AG09309 (cell line): ENCODE measurements around the gene PPM1L.

ENCODE experiments used
- DNase-seq: peaks from one replicate; pipeline ENCODE4 v3.0.0-alpha.2; 2010; ENCODE audit warnings: low read depth
- H3K4me3 ChIP-seq: 2 replicates; pipeline ENCODE4 v1.5.1; 2011; ENCODE audit warnings: mild to moderate bottlenecking, low read depth, low read length, moderate library complexity; ENCODE audit not compliant: control insufficient read depth
- CTCF ChIP-seq: IDR thresholded peaks from 2 replicates; pipeline ENCODE4 v1.5.1; 2011; ENCODE audit warnings: mild to moderate bottlenecking, low read depth, low read length, inconsistent platforms; ENCODE audit not compliant: insufficient read depth, control insufficient read depth; ENCODE audit errors: missing control alignments

Gene PPM1L

GRCh38 chr3:160935413-160936095 is 179.5 kb downstream of the PPM1L start:
- no peak for DNase-seq
- H3K4me3 ChIP-seq, result no peak overlapping the region
- no peak for TF ChIP-seq CTCF

DNA sequence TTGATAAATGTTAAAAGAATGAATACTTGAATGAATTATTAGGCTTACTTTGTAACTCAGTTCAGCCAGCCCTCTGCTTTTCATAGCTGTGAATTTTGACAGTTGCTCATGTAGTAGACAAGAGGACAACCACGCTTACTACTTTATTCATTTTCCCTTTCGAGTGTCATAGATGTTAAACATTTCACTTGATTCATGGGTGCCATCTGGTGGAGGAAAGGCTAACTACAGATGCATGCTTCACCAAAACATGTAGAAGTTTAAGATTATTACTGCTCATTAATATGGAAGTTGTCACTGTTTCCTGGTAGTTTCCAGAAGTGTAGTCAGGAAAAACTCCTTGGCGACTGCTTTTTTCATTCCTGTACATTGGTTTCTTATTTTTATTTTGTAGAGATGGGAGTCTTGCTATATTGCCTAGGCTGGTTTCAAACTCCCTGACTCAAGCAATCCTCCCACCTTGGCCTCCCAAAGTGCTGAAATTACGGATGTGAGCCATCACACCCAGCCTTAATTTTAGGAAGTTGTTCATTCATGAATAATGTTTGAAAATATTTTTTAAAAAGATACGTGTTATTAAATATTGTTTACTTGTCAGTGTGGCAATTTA is 186.0 kb downstream of the PPM1L start:
- no peak overlapping the region for H3K4me3 ChIP-seq
- peak; percentile 29 for DNase-seq
- TF ChIP-seq CTCF, result peak; percentile 79

DNA sequence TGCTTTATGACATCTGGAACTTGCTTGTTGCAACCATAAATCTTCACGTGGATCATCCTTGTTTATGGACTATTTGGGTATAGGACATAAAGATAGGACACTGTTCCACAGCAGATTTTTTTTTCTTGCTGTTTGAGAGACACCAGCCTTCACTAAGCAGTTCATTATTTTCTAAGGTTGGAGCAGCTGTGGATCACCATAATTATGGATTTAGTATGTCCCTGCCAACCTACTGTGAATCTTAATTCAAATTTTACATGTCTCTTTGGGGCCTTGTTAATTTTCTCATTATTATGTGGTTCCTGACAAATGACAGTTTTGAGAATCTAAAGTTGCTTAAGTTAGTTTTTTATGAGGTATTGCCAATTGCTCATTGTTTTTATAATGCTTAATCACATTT is 188.0 kb downstream of the PPM1L start:
- DNase-seq, result no peak
- TF ChIP-seq CTCF, result no peak
- H3K4me3 ChIP-seq, result no peak overlapping the region

DNA sequence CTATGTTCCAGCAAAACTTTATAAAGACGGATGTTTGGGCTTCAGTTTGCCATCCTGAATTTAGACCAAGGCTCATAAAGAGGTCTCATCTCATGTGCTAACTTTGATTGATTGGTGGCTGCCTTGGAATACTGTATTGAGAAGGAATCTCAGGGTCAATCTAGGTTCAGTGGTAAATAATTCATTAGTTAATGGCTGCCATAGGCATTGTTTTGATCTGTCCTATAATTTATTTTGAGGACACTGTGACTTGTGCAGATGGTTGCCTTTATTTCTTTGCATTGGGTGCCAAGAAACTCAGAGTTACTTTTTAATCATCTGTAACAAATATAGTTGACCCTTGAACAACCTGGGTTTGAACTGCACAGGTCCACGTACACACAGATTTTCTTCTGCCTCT is 189.3 kb downstream of the PPM1L start:
- TF ChIP-seq CTCF, result no peak
- no peak overlapping the region for H3K4me3 ChIP-seq
- DNase-seq, result no peak

DNA sequence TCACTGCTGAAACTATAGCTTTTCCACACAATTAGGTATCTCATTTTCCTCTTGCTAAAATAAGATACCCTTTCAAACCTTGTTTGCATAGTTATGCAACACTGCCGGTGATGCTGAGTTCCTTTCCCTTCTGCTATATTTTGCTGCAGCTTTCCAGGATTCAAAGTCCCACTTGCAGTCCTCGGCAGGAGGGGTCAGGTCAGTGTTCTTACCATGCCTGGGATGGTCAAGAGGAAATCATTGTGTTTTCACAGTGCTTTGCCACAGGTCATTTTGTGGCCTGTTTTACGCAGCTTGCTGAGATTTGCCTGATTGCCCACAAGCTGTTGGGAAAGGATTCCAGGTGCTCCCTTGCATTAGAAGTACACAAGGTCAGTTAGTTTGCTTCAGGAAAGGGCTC is 192.2 kb downstream of the PPM1L start:
- TF ChIP-seq CTCF, result no peak
- H3K4me3 ChIP-seq, result no peak overlapping the region
- DNase-seq, result no peak

DNA sequence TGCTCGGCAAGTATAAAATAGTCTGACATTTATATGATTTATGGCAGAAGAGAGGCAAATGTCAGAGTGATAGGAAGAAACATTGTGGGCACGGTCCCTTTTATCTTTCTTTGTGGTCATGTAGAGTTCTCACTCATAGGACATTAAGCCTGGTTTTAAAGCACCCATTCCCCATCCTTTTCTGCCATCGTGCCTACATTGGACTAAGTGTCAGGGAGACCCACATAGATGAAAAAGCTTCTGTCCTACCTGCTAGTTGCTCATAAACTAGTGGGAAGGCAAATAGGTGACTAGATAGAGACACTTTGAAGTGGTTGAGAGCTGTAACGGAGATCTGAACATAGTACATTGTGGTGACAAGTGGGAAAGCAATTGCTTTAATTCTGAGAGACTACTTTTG is 193.4 kb downstream of the PPM1L start:
- TF ChIP-seq CTCF, result no peak
- H3K4me3 ChIP-seq, result no peak overlapping the region
- no peak for DNase-seq
